A204.1 (cell line): ENCODE data around the gene RBM45.
"Not testable (repeated sequence)": the region's sequence is repeated elsewhere in the genome, so short reads cannot be mapped to it uniquely, and the experiment has no call there.

Experiments used
- FAIRE-seq: peaks from 2 replicates; lab custom pipeline; 2012; peaks lifted over from hg19 to GRCh38; lab: Jason Lieb, UNC

Gene RBM45

DNA sequence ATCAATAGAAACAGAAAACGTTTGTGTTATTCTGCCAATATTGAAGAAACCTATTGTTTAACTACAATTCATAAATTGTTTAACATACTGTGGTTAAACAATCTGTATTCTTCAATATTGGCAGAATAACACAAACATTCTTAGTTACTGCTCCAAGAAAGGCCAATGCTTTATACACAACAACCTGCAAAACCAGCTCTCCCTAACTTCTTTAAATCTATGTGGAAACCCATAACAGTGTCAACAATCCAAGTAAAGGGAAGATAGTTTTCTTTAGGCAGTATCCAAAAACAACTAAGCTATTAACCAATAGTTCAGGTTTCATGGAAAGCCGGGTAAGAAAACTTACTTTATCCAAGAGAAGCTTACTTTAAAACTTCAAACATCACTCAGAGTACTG, 6.2 kb upstream of the RBM45 start:
- no peak for FAIRE-seq

- FAIRE-seq = no peak
Observed at GRCh38 chr2:178108176-178108575, 4.1 kb upstream of the RBM45 start.

DNA sequence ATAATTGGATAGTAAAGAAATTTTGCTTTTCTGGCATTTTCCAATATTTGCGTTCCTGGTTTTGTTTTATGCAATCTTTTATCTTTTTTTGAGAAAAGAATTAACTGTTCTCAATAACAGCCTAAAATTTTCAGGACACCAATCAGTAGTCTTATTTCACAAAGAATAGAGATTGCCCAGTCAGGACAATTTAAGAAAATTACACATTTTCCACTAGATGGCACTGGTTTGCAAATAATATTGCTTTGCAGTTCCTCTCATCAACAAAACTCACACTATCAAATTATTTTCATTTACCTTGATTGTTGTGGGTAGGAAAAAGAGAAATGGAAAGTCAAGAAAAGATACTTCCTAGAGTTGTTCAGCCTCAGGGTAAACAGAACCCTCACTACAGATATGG, 2.4 kb upstream of the RBM45 start:
- FAIRE-seq = peak; percentile 96

DNA sequence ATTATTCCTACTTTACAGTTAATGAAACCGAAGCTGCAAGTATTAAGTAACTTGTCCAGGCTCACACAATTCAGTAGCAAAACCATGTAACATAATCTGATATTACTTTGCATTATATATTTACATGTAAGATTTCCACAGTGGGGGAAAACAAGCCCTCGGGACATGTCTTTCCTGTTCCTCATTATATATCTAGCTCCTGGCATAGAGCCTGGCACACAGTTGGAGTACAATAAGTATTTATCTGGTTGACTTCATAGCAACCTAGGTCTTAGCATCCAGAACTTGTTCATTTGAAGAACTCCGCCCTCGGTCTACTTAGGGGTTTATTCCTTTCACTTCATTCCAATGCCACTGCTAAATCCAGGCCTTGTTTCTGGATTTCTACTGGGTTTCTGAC, 1.6 kb upstream of the RBM45 start:
- no peak for FAIRE-seq

DNA sequence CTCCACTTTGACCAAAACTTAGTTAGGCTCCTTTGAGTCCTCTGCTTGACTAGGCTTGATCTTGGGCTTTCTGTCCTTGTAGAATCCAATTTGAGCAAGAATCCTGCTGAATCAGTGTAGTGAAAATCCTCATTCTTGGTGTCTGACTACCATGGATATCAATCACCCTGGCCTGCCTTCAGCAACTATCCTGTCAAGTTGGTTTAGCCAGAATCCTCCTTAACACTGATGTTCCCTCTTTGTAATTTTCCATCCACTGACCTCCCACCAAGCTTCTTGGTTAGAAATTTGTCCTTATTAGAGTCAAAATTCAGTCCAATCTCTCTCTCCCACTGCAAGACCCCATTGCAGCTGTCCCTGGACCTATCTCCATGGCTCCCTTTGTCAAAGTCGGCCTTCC, 494 bp upstream of the RBM45 start:
- FAIRE-seq = no peak

DNA sequence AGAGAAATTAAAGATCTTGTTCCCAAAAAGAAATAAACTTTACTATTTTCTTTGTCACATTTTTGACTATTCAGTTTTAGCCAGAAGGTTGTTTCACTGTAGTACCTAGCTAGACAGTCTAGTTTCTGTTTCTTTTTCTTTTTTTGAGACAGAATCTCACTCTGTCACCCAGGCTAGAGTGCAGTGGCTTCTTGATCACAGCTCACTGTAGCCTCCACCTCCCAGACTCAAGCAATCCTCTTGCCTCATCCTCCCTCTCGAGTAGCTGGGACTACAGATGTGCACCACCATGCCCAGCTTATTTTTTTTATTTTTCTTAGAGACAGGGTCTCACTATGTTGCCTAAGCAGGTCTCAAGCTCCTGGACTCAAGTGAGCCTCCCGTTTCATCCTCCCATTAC, 2.2 kb downstream of the RBM45 start:
- no peak for FAIRE-seq

DNA sequence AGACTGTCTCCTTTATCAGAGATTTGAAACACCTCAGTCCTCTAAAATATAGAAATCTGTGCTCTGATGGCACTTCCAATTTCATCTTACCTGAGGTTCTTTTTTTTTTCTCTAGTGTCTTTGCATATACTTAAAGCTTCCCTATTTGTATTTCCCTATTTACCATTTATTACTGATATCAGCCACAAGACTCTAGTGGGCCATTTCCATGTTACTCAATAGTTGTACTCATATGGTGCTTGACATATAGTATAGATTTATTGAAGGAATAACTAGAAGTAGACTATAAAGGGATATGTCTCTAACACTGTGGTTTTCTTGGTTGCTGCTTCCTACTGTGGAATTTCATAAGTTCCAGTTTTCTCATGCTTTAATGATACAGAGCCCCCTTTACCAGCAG, 3.0 kb downstream of the RBM45 start:
- FAIRE-seq = no peak

DNA sequence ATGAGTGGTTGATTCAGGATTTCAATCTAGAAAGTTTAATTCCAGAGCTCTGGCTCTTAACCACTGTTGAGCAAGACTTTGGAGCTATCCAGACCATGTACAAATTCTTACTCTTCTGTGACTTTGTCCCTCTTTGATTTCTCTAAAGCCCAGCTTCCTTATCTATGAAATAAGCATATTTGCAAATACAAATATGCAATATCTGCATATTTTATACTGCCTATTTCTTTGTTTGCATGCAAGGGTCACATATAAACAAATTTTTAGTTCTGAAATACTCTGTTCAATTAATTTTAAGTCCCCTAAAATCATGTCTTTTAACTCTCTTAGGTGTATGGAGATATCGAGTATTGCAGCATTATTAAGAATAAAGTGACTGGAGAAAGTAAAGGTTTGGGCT, 5.5 kb downstream of the RBM45 start:
- no peak for FAIRE-seq

DNA sequence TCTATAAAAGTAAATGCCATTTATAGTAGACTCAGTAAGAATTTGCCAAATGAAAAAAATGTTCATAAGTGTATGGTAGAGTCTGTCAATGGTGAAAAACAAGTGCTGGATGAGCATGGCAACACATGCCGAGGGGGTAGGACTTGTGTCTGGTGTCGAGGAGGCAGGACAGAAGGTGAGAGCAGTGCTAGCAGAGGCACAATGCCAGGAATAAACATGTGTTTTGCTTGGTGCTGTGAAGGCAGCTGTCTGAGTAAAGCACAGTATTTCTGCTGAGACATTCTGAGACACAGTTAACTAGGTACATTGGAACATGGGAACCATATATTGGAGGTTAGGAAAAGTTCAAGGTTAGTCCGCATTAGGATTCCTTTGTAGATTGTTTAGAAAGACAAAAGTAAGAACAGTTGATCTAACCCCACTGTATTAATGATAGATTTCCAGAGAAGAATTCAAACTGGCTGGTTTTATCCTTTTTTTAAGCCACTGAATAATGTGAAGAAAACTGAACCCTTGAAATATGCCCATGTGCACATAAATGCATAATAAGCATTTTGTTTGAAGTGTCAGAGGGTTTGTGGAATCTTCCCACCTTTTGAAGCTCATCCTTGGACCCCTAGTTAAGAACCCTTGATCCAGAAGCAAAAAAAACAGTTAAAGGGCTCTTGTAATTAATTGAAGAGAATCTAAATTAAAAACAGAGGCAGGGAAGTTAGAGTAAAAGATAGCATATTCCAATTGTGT, 7.1 kb downstream of the RBM45 start:
- no peak for FAIRE-seq

DNA sequence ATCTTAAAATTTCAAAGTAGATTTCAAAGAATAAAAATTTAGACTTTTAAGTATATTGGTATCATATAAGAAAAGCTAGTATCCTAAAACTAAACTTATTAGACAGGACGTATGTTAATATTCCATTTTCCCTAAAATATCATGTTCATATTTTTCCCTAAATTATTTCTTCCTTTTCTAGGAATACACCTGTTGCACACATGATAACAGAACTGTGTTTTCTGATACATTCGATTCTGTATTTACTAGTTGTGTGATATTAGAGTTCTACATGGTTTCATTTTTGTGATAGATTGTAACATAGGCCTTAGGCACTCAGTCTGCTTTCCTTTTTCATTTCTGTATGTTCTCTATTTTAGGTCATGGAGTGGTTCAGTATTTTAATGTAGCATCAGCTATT, 10.9 kb downstream of the RBM45 start:
- FAIRE-seq = no peak

- no peak for FAIRE-seq
Observed at GRCh38 chr2:178125125-178125524, 12.9 kb downstream of the RBM45 start.

GRCh38 chr2:178125862-178126261, 13.6 kb downstream of the RBM45 start:
- FAIRE-seq = no peak

DNA sequence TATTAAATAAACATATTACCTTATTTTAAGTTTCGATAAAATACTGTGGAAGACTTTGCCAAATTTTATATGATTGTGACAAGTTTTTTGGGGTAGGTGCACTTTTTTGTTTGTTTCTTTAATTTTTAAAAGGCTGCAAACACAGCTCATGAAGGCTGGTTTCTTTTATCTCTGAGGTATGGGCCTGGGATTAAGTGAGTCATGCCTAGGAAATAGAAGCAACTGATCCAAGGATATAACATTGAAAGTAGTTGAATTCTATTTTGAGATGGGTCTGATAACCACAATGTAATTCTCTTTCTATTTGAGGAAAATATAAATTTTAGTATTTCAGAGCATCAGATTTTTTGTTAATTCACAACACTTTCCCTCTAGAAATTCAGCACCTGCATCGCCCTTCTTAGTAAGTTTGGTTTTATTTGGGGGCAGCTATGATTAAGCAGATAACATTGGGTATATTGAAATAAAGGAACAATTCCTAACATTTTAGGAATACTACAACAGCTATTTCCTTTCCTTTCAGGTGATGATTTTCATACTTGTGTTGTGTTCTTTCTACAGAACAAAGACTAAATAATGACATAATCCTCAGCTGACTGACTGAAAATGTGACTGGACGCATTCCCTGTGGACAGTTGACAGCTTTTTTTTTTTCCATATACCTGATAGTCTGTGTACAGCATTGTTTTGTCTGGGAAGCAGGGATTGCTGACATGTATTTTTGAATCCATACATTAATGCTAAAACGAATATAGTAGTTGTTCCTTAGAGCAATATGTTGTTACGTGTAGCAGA, 16.8 kb downstream of the RBM45 start:
- no peak for FAIRE-seq

DNA sequence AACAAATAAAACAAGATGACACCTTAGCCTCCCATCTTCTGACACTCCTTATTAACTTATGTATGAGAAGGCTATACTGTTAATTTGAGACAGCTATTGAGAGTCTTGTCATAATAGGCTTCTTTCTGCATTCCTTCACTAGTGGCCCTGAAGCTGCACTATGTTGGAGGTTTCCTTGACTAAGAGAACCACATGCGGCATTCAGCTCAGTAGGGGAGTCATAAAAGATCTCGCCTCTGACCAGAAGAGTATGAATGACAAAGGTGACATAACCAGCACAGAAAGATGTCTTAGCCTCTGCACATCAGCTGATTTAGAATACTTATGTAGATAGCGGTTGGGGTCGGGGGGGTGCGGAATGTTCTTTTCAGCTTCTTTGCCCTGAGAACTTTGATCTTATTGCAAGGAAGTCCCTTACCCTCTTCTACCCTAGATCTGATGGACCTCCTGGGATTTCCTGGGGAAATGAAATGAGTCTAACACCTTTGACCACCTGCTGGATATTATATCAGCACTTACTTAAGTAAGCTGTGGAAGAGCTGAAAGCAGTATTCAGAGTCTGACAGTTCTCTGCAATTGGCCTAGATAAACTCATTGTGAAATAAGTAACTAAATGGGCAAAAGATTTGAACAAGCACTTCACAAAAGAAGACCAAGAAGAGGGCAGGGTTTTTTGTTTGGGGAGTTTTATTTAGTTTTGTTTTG, 24.2 kb downstream of the RBM45 start:
- no peak for FAIRE-seq

DNA sequence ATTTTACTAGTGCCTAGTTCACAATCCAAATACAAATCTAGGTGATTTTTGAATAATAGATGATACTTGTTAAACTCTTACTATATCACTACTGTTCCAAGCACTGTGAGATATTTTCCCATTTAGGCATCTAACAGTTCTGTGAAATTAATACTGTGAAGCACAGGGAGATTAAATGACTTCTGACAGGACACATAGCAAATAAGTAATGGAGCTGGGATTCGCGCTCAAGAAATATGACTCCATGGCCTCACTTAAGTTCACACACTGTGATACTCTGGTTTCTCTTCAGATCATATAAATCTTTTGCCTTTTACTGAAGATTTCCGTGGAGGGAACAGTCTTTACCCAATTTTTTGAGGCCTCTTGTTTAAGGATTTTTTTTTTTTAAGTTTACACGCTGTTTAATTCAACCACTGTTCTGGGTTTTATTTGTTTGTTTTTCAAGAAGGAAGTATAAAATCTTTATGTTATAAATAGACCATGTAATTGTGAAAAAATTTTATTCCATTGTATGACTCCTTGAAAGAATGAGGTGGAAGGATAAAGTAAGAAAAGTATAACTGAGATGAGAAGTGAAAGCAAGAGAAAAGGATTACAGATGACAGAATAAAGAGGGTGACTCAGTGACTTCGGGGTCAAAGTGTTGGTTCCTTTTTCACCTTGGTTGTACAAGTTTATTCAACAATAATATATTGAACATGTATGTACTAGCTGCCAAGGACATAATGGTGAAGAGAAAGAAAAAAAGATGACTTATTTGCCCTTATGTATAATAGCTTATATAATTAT, 30.2 kb downstream of the RBM45 start:
- FAIRE-seq = no peak

GRCh38 chr2:178143481-178143880, 31.2 kb downstream of the RBM45 start:
- FAIRE-seq = no peak

DNA sequence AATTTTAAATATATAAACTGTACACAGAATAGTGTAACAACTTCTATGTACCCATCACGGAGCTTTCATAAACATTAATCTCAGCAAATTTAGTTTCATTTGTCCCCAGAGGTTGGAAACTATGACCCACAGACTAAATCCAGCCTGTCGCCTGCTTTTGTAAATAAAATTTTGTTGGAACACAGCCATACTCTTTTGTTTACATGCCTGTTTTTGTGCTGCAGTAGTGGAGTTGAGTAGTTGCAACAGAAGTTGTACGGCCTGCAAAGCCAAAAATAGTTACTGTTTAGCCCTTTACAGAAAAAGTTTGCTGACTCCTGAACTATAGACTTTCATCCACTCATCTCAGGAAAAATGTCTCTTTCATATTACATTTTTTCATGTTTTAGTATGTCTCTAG, 39.8 kb downstream of the RBM45 start:
- no peak for FAIRE-seq

DNA sequence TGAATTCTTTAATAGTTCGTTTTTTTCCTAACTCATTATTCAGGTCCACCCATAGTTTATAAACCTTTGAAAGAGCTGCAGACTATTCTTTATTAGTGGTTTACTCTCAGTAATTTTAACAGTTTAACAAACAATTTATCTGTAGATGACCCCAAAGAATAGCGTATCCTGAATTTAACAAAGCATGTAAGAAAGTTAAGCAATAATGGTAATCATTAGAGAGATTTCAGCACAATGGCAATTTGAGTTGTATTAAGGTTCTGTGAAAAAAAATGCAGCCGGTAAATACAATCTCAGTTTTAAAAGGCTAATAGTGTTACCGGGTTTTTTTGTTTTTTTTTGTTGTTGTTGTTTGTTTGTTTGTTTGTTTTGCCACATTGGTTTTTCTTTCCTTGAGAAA, 40.3 kb downstream of the RBM45 start:
- FAIRE-seq = no peak

DNA sequence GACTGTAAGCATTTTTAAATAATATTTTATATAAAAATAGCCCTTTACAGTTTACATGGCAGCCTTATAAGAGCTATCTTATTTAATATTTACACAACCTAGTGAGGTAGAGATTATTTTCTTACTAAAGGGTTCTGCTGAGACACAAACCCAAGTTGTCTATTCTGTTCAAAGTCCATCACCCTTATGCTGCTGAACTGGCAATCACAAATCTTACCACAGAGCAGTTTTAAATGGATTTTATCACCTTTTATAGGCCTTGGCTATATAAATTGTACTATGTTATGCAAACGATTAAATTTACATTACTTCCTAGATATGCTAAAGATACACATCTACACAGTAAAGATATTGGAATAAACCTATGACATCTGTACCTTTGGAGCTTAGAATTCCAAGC, 40.7 kb downstream of the RBM45 start:
- FAIRE-seq = no peak

DNA sequence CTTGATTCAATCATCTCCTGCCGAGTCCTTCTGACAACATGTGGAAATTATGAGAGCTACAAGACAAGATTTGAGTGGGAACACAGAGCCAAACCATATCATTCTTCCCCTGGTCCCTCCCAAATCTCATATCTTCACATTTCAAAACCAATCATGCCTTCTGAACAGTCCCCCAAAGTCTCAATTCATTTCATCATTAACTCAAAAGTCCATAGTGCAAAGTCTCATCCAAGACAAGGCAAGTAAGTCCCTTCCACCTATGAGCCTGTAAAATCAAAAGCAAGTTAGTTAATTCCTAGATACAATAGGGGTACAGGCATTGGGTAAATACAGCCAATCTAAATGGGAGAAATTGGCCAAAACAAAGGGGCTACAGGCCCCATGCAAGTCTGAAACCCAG, 41.6 kb downstream of the RBM45 start:
- not testable (repeated sequence) for FAIRE-seq

GRCh38 chr2:178155524-178155923, 43.3 kb downstream of the RBM45 start:
- FAIRE-seq = no peak

DNA sequence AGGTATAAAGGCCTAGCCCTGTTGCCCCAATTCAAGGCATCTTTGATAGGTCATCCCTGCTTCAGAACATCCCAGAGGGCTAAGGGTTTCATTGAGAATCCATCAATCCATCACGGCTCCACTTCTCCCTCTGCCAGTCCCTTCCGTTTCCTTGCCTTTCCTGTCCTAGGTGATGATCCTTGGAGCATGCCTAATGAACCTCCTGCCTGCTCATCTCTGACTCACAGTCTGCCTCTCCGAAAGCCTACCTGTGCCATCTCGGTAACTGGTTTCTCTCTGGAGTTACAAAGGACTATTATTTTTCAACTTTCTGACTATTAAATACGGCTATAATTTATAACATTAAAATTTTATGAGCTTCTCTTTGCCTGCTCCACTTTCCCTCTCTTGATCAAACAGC, 45.3 kb downstream of the RBM45 start:
- FAIRE-seq = no peak

GRCh38 chr2:178159966-178160365, 47.7 kb downstream of the RBM45 start:
- no peak for FAIRE-seq
